Esophagus squamous epithelium (tissue), 4 donors: ENCODE measurements around the gene SEC11C.

Source experiments
- POLR2A ChIP-seq, 4 donors: fragments of 450-650 bp; IDR thresholded peaks; one replicate each; pipeline ENCODE4 v1.6.1; 2017; ENCODE audit warnings: antibody characterized with exemption in 4 of 4, mild to moderate bottlenecking in 4 of 4, moderate library complexity in 3 of 4
- TF ChIP-seq, protein P1 (sequence below), 6 experiments: fragments of 450-650 bp in 4 of 6; fragments of 200-600 bp in 2 of 6; sonication (generic) in 2 of 6; IDR thresholded peaks; one replicate each; pipeline ENCODE4 v1.5.1; 2016 to 2019; ENCODE audit warnings: antibody characterized with exemption in 6 of 6, mild to moderate bottlenecking in 4 of 6, moderate library complexity in 4 of 6

- no peak for TF ChIP-seq POLR2A (IDR thresholded peaks at IDR 0.05)
- TF ChIP-seq, protein P1, sequence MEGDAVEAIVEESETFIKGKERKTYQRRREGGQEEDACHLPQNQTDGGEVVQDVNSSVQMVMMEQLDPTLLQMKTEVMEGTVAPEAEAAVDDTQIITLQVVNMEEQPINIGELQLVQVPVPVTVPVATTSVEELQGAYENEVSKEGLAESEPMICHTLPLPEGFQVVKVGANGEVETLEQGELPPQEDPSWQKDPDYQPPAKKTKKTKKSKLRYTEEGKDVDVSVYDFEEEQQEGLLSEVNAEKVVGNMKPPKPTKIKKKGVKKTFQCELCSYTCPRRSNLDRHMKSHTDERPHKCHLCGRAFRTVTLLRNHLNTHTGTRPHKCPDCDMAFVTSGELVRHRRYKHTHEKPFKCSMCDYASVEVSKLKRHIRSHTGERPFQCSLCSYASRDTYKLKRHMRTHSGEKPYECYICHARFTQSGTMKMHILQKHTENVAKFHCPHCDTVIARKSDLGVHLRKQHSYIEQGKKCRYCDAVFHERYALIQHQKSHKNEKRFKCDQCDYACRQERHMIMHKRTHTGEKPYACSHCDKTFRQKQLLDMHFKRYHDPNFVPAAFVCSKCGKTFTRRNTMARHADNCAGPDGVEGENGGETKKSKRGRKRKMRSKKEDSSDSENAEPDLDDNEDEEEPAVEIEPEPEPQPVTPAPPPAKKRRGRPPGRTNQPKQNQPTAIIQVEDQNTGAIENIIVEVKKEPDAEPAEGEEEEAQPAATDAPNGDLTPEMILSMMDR (IDR thresholded peaks at IDR 0.05): no peak
Measured at GRCh38 chr18:59094569-59094968, 45.1 kb upstream of the SEC11C start.
